GM10847 (cell line): ENCODE data around the gene RASAL3.

Source experiments
- POLR2A ChIP-seq: IDR thresholded peaks from 2 replicates; pipeline ENCODE4 v1.6.1; 2011; ENCODE audit not compliant: insufficient read length; ENCODE audit errors: extremely low read depth

Gene RASAL3

DNA sequence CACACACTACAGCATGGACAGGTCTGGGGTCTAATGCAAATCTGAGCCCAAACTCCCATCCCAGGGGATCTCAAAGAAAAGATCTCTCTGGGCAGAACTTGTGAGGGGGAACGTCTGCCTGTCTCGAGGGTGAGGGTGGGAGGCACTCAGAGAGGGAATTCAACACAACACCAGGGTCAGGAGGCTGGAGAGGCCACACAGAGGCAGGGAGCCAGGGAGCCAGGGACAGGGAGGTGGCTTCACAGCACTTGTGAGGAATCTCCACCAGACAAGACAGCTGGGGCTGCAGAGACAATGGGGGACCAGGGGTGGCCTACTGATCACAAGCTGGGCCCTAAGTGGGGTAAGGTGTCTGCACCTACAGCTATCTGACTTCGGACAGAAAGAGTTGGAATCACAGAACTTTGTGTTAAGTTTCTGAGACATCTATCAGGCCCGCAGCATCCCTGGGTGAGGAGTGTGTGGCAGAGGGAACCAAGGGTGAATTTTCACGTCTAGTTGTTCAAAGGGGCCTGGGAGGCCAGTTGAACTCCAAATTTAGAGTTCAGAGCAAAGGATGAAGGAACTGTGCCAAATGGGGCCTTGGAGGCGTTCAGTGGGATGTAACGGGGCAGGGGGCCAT, 32.8 kb downstream of the RASAL3 start:
- TF ChIP-seq POLR2A = no peak

DNA sequence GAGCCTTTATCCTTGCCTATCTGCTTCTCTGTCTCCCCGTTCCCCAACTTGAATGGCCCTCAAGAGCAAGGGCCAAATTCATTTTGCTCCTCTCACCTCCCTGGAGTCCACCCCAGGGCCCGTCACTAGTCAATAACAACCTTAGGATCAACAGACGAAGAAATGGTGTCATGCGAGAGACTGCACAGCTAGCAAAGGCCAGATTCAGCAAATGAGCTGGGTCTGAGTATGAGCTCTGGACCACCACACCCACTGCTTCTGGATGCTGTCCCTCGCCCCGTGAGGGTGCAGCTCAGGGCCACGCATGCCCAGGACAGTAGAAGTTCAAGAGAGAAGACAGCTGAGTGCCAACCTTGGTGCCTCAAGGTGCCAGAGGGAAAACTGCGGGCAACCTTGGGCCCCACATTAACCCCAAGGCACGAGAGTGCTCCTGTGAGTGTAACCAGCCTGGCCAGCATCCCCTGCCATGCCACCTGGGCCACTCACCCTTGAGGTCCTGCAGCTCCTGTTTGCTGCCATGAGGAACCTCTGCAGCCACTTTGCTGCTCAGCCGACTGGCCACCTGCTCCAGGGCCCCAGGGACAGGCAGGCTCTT, 33.7 kb downstream of the RASAL3 start:
- TF ChIP-seq POLR2A = no peak

DNA sequence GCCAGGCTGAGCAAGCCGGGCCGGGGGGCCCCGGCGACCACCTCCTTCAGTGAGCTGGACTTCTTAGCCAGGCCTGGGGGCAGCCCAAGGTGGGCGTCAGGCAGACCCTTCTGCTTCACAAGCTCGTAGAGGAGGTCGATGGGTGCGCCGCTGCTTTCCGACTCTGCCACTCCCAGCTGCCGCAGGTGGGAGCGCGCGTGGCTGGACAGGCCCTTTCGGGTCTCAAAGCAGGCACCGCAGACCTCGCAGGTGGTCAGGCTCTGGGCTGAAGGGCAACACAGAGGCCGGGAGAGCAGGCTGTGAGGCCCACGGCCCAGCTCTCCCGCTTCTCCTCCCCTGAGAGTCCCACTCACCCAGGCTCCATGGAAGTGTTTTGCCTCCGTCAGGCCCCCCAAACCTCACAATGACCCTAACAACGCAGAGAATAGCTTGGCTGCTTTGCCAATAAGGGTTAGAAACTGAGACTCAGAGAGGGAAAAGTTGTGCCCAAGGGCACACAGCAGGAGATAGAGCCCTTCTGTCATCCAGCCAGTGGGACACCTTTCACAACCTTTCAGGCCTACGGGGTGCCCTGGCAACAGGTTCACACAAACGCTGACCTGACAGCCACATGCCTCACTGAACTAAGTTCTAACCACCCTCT, 34.4 kb downstream of the RASAL3 start:
- TF ChIP-seq POLR2A = no peak

DNA sequence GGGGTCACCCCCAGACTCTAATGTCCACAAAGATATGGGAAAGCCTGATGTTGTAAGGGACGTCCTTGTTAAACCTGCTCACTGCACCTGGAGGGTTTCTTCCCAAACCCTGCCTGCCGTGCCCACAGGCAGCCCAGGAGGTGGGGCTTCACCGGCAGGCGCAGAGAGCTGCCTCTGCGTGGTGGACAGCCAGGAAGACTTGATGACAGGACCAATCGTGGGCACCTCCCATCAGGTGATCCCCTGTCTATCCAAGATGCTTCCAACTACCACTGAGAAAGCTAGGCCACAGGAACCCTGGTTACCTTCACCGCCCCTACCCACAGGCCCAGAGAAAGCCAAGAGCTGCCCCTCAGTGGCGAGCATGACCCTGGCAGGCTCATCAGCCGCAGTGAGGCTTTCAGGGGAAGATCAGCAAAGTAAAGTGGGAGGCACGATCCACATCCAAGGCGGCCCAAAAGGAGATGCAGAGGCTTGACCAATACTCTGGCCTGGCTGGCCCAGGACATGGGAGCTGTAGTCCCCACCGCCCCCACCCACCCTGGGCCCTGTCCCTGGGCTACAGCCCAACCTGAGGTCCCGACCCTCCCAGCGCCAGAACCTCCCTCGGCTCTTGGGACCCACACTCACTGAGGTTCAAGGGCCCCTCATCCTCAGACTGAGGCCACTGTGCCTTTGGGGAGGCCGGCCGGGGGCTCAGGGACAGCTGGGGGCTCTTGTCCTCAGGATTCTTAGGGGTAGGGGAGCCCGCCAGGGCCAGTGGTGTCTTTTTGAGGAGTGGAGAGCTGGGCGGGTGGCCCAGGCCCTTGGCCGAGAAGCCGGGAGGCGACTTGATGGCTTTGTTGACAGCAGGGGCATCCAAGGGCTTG, 35.2 kb downstream of the RASAL3 start:
- TF ChIP-seq POLR2A = no peak

DNA sequence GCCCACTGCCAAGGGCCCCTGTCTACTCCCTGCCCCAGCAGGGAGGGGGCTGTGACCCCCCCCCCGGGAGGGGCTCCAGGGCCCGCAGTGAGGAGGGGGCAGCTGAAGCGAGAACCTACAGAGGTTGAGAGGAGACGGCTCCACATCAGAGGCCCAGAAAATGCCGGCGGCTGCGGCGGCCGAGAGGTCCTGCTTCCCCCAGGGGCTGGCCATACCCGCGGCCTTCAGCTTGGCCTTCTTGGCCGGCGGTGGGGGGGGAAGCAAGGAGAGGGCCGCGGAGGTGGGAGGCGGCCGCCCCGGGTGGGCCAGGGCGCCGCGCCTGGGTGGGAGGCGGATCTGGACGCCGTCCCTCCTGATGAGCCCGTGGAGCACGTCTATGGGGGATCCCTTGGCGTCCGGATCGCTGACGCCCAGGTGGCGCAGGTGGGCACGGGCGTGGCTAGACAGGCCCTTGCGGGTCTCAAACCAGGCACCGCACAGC, 36.3 kb downstream of the RASAL3 start:
- TF ChIP-seq POLR2A = no peak

DNA sequence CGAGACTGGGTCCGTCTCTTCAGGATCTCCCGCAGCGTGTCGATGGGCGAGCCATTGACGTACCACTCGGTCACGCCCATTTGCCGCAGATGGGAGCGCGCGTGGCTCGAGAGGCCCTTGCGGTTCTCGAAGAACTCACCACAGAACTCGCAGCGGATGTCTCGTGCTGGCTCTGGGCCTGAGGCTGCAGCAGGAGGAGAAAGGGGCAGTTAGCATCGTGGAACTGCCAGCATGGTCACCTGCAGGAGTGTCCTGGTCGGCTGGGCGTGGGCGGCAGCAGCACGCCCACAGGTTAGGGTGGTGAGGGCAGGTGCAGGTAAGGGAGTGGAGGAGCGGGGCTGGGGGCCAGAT, 37.0 kb downstream of the RASAL3 start:
- TF ChIP-seq POLR2A = no peak

DNA sequence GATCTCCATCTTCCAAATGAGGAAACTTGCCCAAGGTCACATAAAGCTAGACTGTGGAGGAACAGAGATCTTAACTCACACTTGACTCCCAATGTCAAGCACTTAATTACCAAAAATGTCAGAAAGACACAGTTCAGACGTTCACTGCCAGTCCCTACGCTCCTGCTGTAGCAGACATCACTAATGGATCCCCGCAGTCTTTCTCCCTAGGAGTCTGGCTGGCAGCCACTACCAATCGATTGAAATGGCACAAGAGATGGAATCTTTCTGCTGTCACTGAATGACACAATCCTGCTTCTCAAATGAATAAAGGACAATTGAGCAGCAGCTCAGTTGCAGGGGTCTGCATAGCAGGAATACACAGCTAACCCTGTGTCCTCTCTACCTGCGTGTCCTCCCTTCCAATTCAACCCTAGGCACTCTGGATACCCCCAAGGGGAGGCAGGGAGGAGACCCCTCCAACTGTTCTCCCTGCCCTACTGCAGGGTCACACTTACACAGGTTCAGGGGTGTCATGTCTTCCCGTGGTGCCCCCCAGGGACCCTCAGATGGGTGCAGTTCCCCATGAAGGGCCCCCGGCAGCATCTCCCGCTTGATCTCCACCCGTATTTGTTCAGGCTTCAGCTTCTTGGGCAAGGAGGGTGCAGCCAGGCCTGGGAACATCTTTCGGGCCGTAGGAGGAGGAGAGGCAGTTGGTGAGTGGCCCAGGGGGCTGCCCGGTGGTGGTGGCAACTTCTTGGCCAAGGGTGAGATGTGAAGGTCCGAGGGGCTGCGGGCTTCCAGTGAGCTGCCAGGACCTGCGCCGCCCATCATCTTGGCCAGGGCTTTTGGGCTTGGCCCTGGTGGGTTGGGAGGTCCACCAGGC, 37.6 kb downstream of the RASAL3 start:
- no peak for TF ChIP-seq POLR2A

DNA sequence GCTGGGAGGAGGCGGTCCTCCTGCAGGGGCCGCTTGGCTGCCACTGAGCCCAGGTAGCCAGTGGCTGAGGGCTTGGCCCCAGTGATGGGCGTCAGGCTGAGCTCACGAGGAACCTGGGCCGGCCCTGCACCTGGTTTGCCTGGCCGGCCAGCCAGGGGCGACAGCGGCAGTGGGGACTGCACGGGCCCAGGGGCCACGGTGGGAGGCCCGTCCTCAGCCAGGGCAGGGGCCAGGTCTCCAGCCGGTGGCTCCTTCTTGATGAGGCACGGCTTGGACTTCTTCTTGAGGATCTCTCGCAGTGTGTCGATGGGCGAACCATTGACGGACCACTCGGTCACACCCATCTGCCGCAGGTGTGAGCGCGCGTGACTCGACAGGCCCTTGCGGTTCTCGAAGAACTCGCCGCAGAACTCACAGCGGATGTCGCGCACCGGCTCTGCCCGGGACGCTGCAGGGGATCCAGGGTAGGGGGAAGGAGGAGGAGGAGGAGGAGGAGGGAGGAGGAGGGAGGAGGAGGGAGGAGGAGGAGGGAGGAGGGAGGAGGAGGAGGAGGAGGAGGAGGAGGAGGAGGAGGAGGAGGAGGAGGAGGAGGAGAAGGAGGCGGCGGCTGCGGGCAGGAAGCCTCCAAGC, 38.9 kb downstream of the RASAL3 start:
- TF ChIP-seq POLR2A = no peak

DNA sequence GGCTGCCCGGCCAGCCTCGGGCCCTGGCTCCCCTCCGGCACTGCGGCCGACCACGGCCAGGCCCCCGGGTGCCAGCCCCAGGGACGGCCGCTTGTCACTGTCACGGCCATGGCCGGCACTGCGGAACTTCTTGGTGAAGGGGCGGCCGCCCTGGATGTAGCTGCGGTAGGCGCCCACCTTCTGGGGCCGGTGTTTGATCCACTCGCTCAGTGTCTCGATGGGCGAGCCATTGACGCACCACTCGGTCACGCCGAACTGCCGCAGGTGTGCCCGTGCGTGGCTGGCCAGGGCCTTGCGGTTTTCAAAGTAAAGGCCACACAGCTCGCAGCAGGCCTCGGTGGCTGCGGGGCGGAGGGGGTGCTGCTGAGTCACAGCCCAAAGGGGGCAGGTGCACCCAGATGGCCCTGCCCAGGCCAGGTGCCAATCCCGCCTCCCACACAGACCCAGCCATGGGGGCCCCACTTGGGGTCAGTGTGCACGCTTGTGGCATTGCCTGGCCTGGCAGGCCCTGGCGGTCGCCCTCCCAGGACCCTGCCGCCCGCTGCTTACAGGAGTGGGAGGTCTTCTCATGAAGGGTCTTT, 39.6 kb downstream of the RASAL3 start:
- no peak for TF ChIP-seq POLR2A

DNA sequence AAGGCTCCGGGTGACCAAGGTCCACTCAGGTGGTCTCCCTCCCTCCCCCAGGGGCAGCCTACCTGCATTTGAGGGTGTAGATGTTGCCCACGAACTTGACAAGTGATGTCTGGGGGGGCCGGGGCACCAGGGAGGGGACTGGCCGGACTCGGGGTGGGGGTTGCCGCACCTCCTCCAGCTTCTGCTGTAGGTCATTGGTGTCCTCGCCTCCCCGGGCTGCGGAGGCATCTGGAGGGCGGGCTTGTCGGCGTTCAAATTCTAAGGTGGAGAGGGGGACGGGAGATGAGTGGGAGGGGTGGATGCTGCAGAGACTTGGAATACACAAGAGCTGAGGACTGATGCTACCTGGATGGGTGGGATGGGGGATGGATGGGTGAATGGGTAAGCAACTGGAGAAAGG, 40.2 kb downstream of the RASAL3 start:
- no peak for TF ChIP-seq POLR2A

DNA sequence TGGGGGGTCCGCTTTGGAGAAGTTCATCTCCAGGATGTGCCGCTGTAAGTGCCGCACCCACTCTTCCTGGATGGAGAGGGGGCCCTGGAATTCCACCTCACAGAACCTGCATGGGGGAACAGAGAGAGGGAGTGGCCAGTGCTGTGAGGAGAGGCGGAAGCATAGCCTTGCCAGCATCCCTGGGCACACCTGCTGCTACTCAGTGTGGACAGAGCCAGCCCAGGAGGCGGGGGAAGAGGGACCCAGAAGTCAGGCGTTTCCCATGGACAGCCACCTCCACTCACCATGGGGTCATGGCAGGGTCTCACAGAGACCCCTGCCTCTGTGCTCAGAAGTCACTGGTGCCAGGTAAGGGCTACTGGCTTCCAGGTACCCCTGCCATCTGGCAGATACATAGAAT, 41.2 kb downstream of the RASAL3 start:
- no peak for TF ChIP-seq POLR2A

DNA sequence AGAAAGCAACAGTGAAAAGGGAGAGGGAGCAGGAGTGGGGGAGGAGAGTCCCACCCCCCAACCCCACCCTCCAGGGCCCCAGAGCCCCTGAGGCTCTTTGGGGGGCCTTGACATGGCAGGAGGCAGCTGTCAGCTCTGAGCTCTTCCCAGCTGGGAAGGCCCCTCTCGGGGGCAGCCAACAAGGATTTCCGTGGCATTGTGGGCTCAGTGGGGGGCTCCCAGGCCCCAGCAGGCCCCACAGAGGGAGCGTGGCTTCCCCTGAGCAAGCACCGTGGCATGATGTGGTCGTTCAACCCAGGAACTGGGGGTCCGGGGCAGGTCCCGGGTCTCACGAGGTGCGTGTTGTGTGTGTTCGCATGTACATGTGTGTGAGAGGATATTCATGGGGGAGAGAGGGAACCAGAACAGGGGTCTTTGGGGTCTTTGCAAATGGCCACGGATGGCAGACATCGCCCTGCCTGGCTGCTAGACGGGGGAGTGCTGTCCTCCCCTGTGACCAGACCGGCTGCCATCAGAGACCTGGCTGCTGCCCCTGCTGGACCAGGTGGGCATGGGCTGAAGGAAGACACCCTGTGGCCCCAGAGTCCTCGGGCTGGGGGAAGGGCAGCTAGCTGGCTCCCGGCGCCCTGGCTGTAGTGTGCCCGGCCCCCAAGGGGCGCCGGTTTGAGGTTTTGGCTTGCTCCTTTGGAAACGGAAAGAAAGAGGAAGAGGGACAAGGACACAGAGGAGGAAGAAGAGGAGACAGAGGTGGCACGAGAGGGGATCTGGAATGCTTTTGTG, 41.9 kb downstream of the RASAL3 start:
- TF ChIP-seq POLR2A = no peak

DNA sequence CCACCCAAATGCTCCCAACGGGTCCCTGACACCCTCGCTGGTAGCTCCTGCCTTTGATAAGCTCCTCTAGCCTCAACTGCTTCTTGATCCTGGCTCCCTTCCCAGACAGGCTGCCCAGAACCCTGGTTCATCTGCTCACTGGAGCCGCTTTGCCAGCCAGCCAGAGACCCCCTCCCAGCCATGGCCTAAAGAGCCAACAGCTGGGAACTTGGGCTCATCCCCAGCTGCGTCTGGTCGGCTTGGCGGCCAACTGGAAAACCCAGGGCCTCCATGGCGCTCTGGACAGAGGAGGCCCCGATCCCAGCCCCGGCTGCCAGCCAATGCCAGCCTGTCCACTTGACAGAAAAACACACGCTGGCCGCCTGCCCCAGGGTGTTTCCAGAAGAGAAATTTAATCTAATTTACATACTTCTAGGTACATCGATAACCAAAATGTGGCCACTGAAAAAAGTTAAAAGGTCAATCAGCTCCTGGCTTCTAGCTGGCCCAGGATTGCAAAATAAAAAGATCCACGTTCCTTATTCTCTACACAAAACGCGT, 42.6 kb downstream of the RASAL3 start:
- TF ChIP-seq POLR2A = no peak
